H9 (cell line): ENCODE measurements around the gene COL23A1. TPM values are rescaled to one million over a fixed set of nuclear protein-coding genes. Genes with fewer than 3 reads are reported as not detected.

ENCODE experiments used
- DNase-seq: peaks from one replicate; pipeline ENCODE4 v3.0.0-alpha.2; 2017
- H2AFZ ChIP-seq: one replicate; pipeline ENCODE4 v1.6.1; 2013; ENCODE audit warnings: mild to moderate bottlenecking, low read length, control low read depth, moderate library complexity
- H2AK5ac ChIP-seq: 2 replicates; pipeline ENCODE4 v1.6.1; 2013; ENCODE audit warnings: low read length, control low read depth, mixed read lengths; ENCODE audit not compliant: insufficient read length
- H2BK120ac ChIP-seq: one replicate; pipeline ENCODE4 v1.6.1; 2013; ENCODE audit warnings: low read depth, mild to moderate bottlenecking, low read length, control low read depth, inconsistent platforms; ENCODE audit not compliant: poor library complexity, severe bottlenecking
- H2BK12ac ChIP-seq: 2 replicates; pipeline ENCODE4 v1.6.1; 2013; ENCODE audit warnings: low read length, control low read depth, mixed read lengths, low read depth; ENCODE audit not compliant: insufficient read length
- H2BK15ac ChIP-seq: 2 replicates; pipeline ENCODE4 v1.6.1; 2013; ENCODE audit warnings: low read depth, low read length, control low read depth
- H2BK20ac ChIP-seq: one replicate; pipeline ENCODE4 v1.6.1; 2013; ENCODE audit warnings: low read depth, mild to moderate bottlenecking, low read length, control low read depth, inconsistent platforms; ENCODE audit not compliant: poor library complexity, severe bottlenecking
- H2BK5ac ChIP-seq: 2 replicates; pipeline ENCODE4 v1.6.1; 2013; ENCODE audit warnings: low read length, control low read depth, mixed read lengths; ENCODE audit not compliant: insufficient read length
- H3K14ac ChIP-seq: 2 replicates; pipeline ENCODE4 v1.6.1; 2013; ENCODE audit warnings: low read length, control low read depth; ENCODE audit not compliant: insufficient read depth
- H3K18ac ChIP-seq: 2 replicates; pipeline ENCODE4 v1.6.1; 2013; ENCODE audit warnings: low read depth, mild to moderate bottlenecking, mixed read lengths, low read length, control low read depth; ENCODE audit not compliant: insufficient read length
- H3K23ac ChIP-seq: 2 replicates; pipeline ENCODE4 v1.6.1; 2013; ENCODE audit warnings: low read length, control low read depth, mixed read lengths, low read depth; ENCODE audit not compliant: insufficient read length
- H3K23me2 ChIP-seq: 2 replicates; pipeline ENCODE4 v1.6.1; 2013; ENCODE audit warnings: low read depth, mild to moderate bottlenecking, mixed read lengths, low read length, control low read depth; ENCODE audit not compliant: insufficient read length, poor library complexity, severe bottlenecking
- H3K27ac ChIP-seq: 2 replicates; pipeline ENCODE4 v1.5.1; 2013; ENCODE audit warnings: low read length, control low read depth, mixed read lengths, low read depth; ENCODE audit not compliant: insufficient read length
- H3K27me3 ChIP-seq: 2 replicates; pipeline ENCODE4 v1.6.1; 2013; ENCODE audit warnings: low read length, control low read depth, inconsistent platforms; ENCODE audit not compliant: insufficient read depth
- H3K4ac ChIP-seq: 2 replicates; pipeline ENCODE4 v1.6.1; 2013; ENCODE audit warnings: low read depth, mild to moderate bottlenecking, control low read depth, inconsistent platforms, low read length, moderate library complexity
- H3K4me1 ChIP-seq: 2 replicates; pipeline ENCODE4 v1.6.1; 2013; ENCODE audit warnings: low read length, control low read depth, inconsistent platforms; ENCODE audit not compliant: insufficient read depth
- H3K4me2 ChIP-seq: 2 replicates; pipeline ENCODE4 v1.6.1; 2013; ENCODE audit warnings: low read length, control low read depth, mixed read lengths; ENCODE audit not compliant: insufficient read length, insufficient read depth
- H3K56ac ChIP-seq: 2 replicates; pipeline ENCODE4 v1.6.1; 2013; ENCODE audit warnings: low read depth, mild to moderate bottlenecking, mixed read lengths, low read length, control low read depth; ENCODE audit not compliant: insufficient read length
- H3K79me1 ChIP-seq: 2 replicates; pipeline ENCODE4 v1.6.1; 2013; ENCODE audit warnings: low read depth, mild to moderate bottlenecking, moderate library complexity, low read length, control low read depth, inconsistent platforms; ENCODE audit not compliant: insufficient read depth, poor library complexity, severe bottlenecking
- H3K79me2 ChIP-seq: 2 replicates; pipeline ENCODE4 v1.6.1; 2013; ENCODE audit warnings: low read length, control low read depth, inconsistent platforms; ENCODE audit not compliant: insufficient read depth
- H3K9ac ChIP-seq: 2 replicates; pipeline ENCODE4 v1.6.1; 2013; ENCODE audit warnings: low read length, control low read depth, mixed read lengths; ENCODE audit not compliant: insufficient read length; ENCODE audit errors: extremely low read depth
- H3K9me3 ChIP-seq: one replicate; pipeline ENCODE4 v1.6.1; 2013; ENCODE audit warnings: low read depth, low read length, inconsistent platforms; ENCODE audit not compliant: control insufficient read depth
- H3T11ph ChIP-seq: one replicate; pipeline ENCODE4 v1.6.1; 2013; ENCODE audit warnings: mild to moderate bottlenecking, low read length, control low read depth, inconsistent platforms
- H4K20me1 ChIP-seq: one replicate; pipeline ENCODE4 v1.6.1; 2013; ENCODE audit not compliant: control insufficient read depth, insufficient read length, insufficient read depth
- H4K5ac ChIP-seq: 2 replicates; pipeline ENCODE4 v1.6.1; 2013; ENCODE audit warnings: low read depth, mild to moderate bottlenecking, mixed read lengths, low read length, control low read depth; ENCODE audit not compliant: insufficient read length
- H4K8ac ChIP-seq: replicated peaks from 2 replicates; pipeline ENCODE4 v1.6.1; 2013; ENCODE audit warnings: low read length, control low read depth, mixed read lengths, low read depth; ENCODE audit not compliant: insufficient read length
- H4K91ac ChIP-seq: 2 replicates; pipeline ENCODE4 v1.6.1; 2013; ENCODE audit warnings: low read depth, mild to moderate bottlenecking, moderate library complexity, mixed read lengths, low read length, control low read depth; ENCODE audit not compliant: insufficient read length
- H3K27ac Mint-ChIP-seq, 3 experiments: 2 replicates in 2 of 3; 3 replicates in 1 of 3; pipeline ENCODE4 v1.8.0; 2020 to 2021; ENCODE audit warnings: mixed read lengths in 3 of 3, mild to moderate bottlenecking in 1 of 3, moderate library complexity in 1 of 3
- H3K27me3 Mint-ChIP-seq: 2 replicates; pipeline ENCODE4 v1.8.0; 2021; ENCODE audit warnings: low read depth, mild to moderate bottlenecking, moderate library complexity, mixed read lengths
- H3K36me3 Mint-ChIP-seq, 3 experiments: 2 replicates in 2 of 3; 3 replicates in 1 of 3; pipeline ENCODE4 v1.8.0; 2020 to 2021; ENCODE audit warnings: low read depth in 3 of 3, mixed read lengths in 3 of 3; ENCODE audit not compliant: insufficient read depth in 1 of 3
- H3K4me1 Mint-ChIP-seq, 2 experiments: 2 replicates each; pipeline ENCODE4 v1.8.0; 2020; ENCODE audit warnings: mixed read lengths in 2 of 2
- H3K4me3 Mint-ChIP-seq, 2 experiments: 2 replicates in 1 of 2; 3 replicates in 1 of 2; pipeline ENCODE4 v1.8.0; 2020 to 2021; ENCODE audit warnings: mild to moderate bottlenecking in 2 of 2, mixed read lengths in 2 of 2, moderate library complexity in 1 of 2
- H3K9me3 Mint-ChIP-seq, 2 experiments: 2 replicates in 1 of 2; 3 replicates in 1 of 2; pipeline ENCODE4 v1.8.0; 2020; ENCODE audit warnings: mild to moderate bottlenecking in 2 of 2, mixed read lengths in 2 of 2, moderate library complexity in 1 of 2
- WGBS: extraction: QIAGEN DNeasy Blood & Tissue Kit; methylation state at CpG from one replicate; pipeline ENCODE4 v1.1.7; 2013; ENCODE audit warnings: missing lambda C conversion rate, low lambda C conversion rate, mixed read lengths; ENCODE audit not compliant: insufficient read length; ENCODE audit errors: extremely low coverage; 5-methylcytosine and 5-hydroxymethylcytosine counted together
- total RNA-seq: library from RNA; stranded (reverse); gene quantifications from 2 replicates; pipeline ENCODE4 v1.2.1, GENCODE V29; 2021
- TF ChIP-seq, protein P1 (sequence below): fragments of 200-600 bp; sonication (generic); conservative IDR thresholded peaks from 3 replicates; pipeline ENCODE4 v1.8.0; 2021; ENCODE audit warnings: antibody characterized with exemption, mild to moderate bottlenecking

The COL23A1 gene
- total RNA-seq, 1 experiment from 2014 or later = 2.6 TPM

DNA sequence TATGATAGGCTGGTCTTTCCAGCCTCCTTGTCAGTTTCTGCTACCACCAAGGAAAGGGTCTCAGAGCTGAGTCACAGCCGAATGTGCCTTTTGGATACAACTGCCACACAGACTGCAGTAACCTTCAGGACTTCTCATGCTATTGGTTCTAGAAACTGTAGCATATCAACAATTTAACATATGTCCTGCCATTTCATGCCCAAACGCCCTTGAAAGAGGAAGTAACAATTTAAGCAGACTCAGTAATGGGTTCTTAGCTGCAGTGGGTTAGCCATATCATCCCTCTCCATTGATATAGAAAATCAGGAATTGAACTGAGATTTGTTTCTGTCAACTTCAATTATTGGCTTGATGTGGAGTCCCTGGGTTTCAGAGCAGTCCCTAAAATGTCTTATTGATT, 40.8 kb upstream of the COL23A1 start:
- Mint-ChIP-seq H3K27me3 (peaks cover 70% of the 10 kb centered on the region), H3K4me1 (peaks cover 6 to 16% of the 10 kb centered on the region in 2 experiments; a peak in 3 of 4 replicates), H3K4me3 (no peak overlapping the region), H3K36me3 (no peaks in the 10 kb centered on the region; a peak in 2 of 7 replicates), H3K27ac (no peak overlapping the region), H3K9me3 (peaks cover 0 to 6% of the 10 kb centered on the region in 2 experiments; a peak in 2 of 5 replicates)
- Histone ChIP-seq H3K9me3 (no peaks in the 10 kb centered on the region), H3K27me3 (no peaks in the 10 kb centered on the region), H3K79me1 (no peaks in the 10 kb centered on the region), H3T11ph (no peak overlapping the region), H3K79me2 (no peaks in the 10 kb centered on the region), H2BK5ac (no peak overlapping the region), H3K27ac (no peak overlapping the region), H3K4me2 (no peak overlapping the region), H3K56ac (no peak overlapping the region), H2BK20ac (no peak overlapping the region), H2BK15ac (no peak overlapping the region), H3K23me2 (peaks cover 3% of the 10 kb centered on the region), H3K9ac (no peak overlapping the region), H4K5ac (no peak overlapping the region), H3K4me1 (0 out of 2 replicates have a peak, but pooled peaks cover 4% of the 10 kb centered on the region), H2BK120ac (no peak overlapping the region), H4K8ac (no peak overlapping the region), H2BK12ac (no peak overlapping the region), H2AK5ac (no peak overlapping the region), H3K14ac (no peak overlapping the region), H2AFZ (no peak overlapping the region), H4K91ac (no peak overlapping the region), H3K4ac (no peak overlapping the region), H4K20me1 (no peaks in the 10 kb centered on the region), H3K23ac (no peak overlapping the region), H3K18ac (no peak overlapping the region)
- TF ChIP-seq, protein P1, sequence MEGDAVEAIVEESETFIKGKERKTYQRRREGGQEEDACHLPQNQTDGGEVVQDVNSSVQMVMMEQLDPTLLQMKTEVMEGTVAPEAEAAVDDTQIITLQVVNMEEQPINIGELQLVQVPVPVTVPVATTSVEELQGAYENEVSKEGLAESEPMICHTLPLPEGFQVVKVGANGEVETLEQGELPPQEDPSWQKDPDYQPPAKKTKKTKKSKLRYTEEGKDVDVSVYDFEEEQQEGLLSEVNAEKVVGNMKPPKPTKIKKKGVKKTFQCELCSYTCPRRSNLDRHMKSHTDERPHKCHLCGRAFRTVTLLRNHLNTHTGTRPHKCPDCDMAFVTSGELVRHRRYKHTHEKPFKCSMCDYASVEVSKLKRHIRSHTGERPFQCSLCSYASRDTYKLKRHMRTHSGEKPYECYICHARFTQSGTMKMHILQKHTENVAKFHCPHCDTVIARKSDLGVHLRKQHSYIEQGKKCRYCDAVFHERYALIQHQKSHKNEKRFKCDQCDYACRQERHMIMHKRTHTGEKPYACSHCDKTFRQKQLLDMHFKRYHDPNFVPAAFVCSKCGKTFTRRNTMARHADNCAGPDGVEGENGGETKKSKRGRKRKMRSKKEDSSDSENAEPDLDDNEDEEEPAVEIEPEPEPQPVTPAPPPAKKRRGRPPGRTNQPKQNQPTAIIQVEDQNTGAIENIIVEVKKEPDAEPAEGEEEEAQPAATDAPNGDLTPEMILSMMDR = no peak
- WGBS = no CpG with 5 or more reads among the region's 2 CpGs
- no peak for DNase-seq
